22Rv1 (cell line): ENCODE results near the gene ADRM1.

Experiments used
- ZFX ChIP-seq: fragments of 450-650 bp; IDR thresholded peaks from 2 replicates; pipeline ENCODE4 v1.6.1; 2017; ENCODE audit warnings: antibody characterized with exemption, borderline replicate concordance
- TF ChIP-seq, protein P1 (sequence below): fragments of 450-650 bp; IDR thresholded peaks from 2 replicates; pipeline ENCODE4 v1.5.1; 2017; ENCODE audit warnings: mild to moderate bottlenecking

DNA sequence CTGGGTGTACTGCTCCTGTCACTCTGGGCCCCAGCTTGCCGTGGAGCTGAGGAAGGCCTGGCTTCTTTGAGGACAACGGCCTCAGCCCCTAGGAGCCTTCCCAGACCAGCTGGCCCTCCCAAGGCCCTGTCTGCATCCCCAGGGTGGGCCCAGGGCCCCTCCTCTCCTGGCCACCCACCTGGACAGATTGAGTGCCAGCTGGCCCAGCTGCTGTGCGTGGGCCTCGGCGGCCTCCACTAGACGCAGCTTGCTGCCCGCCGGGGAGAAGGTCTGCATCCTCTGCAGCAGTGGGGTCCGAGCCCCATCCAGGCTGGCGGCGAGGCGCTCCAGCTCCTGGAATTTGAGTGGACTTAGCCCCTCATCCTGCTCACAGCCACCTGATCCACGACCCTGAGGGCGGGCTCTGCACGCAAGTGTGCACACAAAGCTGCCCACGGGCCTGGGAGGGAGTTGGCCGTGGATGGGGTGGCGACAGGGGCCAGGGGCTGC, 14.4 kb downstream of the ADRM1 start:
- TF ChIP-seq, protein P1, sequence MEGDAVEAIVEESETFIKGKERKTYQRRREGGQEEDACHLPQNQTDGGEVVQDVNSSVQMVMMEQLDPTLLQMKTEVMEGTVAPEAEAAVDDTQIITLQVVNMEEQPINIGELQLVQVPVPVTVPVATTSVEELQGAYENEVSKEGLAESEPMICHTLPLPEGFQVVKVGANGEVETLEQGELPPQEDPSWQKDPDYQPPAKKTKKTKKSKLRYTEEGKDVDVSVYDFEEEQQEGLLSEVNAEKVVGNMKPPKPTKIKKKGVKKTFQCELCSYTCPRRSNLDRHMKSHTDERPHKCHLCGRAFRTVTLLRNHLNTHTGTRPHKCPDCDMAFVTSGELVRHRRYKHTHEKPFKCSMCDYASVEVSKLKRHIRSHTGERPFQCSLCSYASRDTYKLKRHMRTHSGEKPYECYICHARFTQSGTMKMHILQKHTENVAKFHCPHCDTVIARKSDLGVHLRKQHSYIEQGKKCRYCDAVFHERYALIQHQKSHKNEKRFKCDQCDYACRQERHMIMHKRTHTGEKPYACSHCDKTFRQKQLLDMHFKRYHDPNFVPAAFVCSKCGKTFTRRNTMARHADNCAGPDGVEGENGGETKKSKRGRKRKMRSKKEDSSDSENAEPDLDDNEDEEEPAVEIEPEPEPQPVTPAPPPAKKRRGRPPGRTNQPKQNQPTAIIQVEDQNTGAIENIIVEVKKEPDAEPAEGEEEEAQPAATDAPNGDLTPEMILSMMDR = no peak
- TF ChIP-seq ZFX = no peak
